Kidney (tissue), 14 donors: ENCODE measurements around the gene CTNNBL1. TPM values are rescaled to one million over a fixed set of nuclear protein-coding genes. Genes with fewer than 3 reads are reported as not detected.
A peak's percentile ranks its signal among the peaks of the same experiment; 100 is the strongest.

Experiments
- DNase-seq, 5 donors: peaks; one replicate each; pipeline ENCODE4 v3.0.0-alpha.2; 2013 to 2020
- FAIRE-seq: peaks from 2 replicates; lab custom pipeline; 2012; peaks lifted over from hg19 to GRCh38; lab: Jason Lieb, UNC
- H3K27ac ChIP-seq, 2 donors: one replicate each; pipeline ENCODE4 v1.7.0; 2013; ENCODE audit warnings: low read depth in 2 of 2, low read length in 2 of 2, inconsistent platforms in 1 of 2
- H3K27me3 ChIP-seq: one replicate; pipeline ENCODE4 v1.7.1; 2013; ENCODE audit warnings: low read length, inconsistent platforms; ENCODE audit not compliant: control insufficient read depth, insufficient read depth
- H3K36me3 ChIP-seq, 3 donors: one replicate each; pipeline versions ENCODE4 v1.7.0 to v1.7.1; 2013; ENCODE audit warnings: low read length in 3 of 3, control low read depth in 1 of 3, inconsistent platforms in 1 of 3; ENCODE audit not compliant: insufficient read depth in 3 of 3, control insufficient read depth in 2 of 3
- H3K4me1 ChIP-seq, 3 donors: one replicate each; pipeline versions ENCODE4 v1.7.0 to v1.7.1; 2013; ENCODE audit warnings: low read length in 3 of 3, inconsistent platforms in 1 of 3, low read depth in 1 of 3; ENCODE audit not compliant: control insufficient read depth in 2 of 3, insufficient read depth in 2 of 3
- H3K4me3 ChIP-seq, 3 donors: one replicate each; pipeline versions ENCODE4 v1.7.0 to v1.8.1; 2013; ENCODE audit warnings: low read length in 3 of 3, control low read depth in 1 of 3, inconsistent platforms in 1 of 3
- H3K9ac ChIP-seq, 3 donors: one replicate each; pipeline versions ENCODE4 v1.7.0 to v1.7.1; 2013; ENCODE audit warnings: low read length in 3 of 3, control low read depth in 1 of 3, inconsistent platforms in 1 of 3
- H3K9me3 ChIP-seq, 3 donors: one replicate each; pipeline versions ENCODE4 v1.7.0 to v1.7.1; 2013; ENCODE audit warnings: low read length in 3 of 3, control low read depth in 1 of 3, inconsistent platforms in 1 of 3; ENCODE audit not compliant: control insufficient read depth in 2 of 3, insufficient read depth in 1 of 3
- intact Hi-C: fragments of 100-400 bp; cut with DNase I; formaldehyde crosslinking; loops from one replicate; pipeline ENCODE4 v1.11.1; 2022
- polyA plus RNA-seq: library from polyadenylated mRNA; stranded (reverse); fragments of 350-450 nt; fragmentation: Illumina TruSeq; extraction: RNeasy Lipid Tissue Mini Kit (QIAGEN cat#74804); gene quantifications from one replicate; pipeline ENCODE4 v1.2.3, GENCODE V29; 2014; ENCODE audit warnings: low read depth, low replicate concordance; ENCODE audit not compliant: insufficient read depth
- total RNA-seq: library from RNA; stranded (reverse); fragmentation: NEBNext Ultra II Directional; extraction: Animal tissue kit (Norgen Biotek cat#: 25700); gene quantifications from one replicate; pipeline ENCODE4 v1.2.1, GENCODE V29; 2021
- TF ChIP-seq, protein P1 (sequence below): IDR thresholded peaks from 3 replicates; pipeline ENCODE4 v1.5.1; 2012; ENCODE audit warnings: mild to moderate bottlenecking, moderate library complexity, borderline replicate concordance; ENCODE audit not compliant: insufficient read depth; ENCODE audit errors: extremely low read depth
- donor health status: control.
- donor health status: control.
- donor health status: control.
- donor health status: control.
- donor health status: control.
- donor health status: DM: yes; HTN: yes; CAD: no.
- donor health status: Normal renal cell carcinoma (clear cell type).

Gene CTNNBL1
- total and polyA plus RNA-seq, 2 donors from 2014 or later: 40.9 to 70.9 TPM

DNA sequence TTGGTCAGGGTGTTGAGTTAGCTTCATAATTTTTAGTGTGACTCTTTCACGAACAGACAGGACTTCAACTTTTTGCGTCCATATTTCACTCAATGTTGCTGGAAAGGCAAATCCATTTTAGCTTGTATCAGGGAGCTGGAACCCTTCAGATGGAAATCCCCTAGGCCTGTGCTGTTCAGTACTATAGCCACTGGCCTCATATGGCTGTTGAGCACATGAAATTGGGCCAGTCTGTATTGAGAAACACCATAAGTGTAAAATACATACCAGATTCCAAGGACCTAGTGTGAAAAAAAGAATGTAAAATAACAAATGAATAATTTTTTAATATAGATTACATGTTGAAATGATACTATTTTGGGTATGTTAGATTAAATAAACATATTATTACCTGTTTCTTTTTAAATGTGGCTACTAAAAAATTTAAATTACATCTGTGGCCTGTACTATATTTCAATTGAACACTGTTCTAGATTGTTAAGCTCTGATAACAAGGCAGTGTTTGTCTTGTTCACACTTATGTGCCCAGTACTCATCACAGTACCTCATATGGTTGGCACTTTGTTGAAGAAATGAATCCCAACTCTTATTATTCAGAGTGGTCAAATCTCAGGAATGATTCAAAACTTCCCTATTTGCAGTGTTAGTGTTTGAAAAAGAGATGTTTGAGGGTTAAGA is 34.3 kb downstream of the CTNNBL1 start:
- H3K9me3 ChIP-seq: no peaks in the 10 kb centered on the region
- no peaks in the 10 kb centered on the region for H3K4me1 ChIP-seq
- H3K9ac ChIP-seq: no peak overlapping the region
- FAIRE-seq (no peak), DNase-seq (no peak)
- H3K27ac ChIP-seq: no peak overlapping the region
- TF ChIP-seq, protein P1, sequence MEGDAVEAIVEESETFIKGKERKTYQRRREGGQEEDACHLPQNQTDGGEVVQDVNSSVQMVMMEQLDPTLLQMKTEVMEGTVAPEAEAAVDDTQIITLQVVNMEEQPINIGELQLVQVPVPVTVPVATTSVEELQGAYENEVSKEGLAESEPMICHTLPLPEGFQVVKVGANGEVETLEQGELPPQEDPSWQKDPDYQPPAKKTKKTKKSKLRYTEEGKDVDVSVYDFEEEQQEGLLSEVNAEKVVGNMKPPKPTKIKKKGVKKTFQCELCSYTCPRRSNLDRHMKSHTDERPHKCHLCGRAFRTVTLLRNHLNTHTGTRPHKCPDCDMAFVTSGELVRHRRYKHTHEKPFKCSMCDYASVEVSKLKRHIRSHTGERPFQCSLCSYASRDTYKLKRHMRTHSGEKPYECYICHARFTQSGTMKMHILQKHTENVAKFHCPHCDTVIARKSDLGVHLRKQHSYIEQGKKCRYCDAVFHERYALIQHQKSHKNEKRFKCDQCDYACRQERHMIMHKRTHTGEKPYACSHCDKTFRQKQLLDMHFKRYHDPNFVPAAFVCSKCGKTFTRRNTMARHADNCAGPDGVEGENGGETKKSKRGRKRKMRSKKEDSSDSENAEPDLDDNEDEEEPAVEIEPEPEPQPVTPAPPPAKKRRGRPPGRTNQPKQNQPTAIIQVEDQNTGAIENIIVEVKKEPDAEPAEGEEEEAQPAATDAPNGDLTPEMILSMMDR: no peak
- no peaks in the 10 kb centered on the region for H3K36me3 ChIP-seq
- intact Hi-C loops: no loop called here
- no peak overlapping the region for H3K4me3 ChIP-seq
- no peaks in the 10 kb centered on the region for H3K27me3 ChIP-seq

DNA sequence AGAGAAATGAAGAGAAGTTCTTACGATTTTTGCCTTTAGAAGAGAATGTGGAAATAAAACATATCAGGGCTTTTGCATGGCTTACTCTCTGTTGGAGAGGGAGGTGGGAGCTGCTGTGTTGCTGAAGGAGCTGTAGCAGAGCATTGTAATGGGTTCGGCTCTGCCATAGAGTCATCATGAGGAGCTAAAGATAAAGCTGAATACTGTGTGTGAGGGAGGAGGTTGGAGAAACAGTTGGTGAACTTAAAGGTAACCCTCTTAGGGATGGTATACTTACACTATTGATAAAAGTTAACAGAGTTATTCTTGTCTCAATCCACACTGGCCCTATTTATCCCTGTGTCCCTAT is 34.8 kb downstream of the CTNNBL1 start:
- TF ChIP-seq, protein P1: no peak
- H3K4me3 ChIP-seq: no peak overlapping the region
- intact Hi-C loops: no loop called here
- DNase-seq (no peak), FAIRE-seq (no peak)
- H3K36me3 ChIP-seq: peaks cover 0 to under 1% (median 0%) of the 10 kb centered on the region in 3 donors
- H3K9ac ChIP-seq: no peak overlapping the region
- H3K9me3 ChIP-seq: no peaks in the 10 kb centered on the region
- no peaks in the 10 kb centered on the region for H3K27me3 ChIP-seq
- no peak overlapping the region for H3K27ac ChIP-seq
- no peaks in the 10 kb centered on the region for H3K4me1 ChIP-seq

DNA sequence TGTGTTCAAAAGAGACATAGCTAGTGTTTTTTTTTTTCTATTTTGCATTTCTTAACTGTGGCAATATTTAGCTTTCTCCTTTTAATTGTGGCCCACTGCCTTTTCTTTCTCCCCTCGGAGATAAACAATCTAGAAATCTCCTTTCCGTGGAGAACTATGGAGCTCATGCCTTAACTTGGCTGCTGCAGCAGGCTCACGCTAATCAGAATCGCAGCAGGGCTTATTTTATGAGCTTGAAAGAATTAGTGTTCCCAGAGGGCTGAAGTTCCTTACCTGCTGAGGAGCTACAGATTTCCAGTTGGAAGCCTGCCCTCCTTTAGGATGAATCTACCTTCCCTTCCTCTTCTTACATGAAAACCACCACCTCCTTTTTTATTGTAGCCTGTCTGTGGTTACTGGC is 35.6 kb downstream of the CTNNBL1 start:
- Histone ChIP-seq H3K4me1 (no peaks in the 10 kb centered on the region), H3K36me3 (peaks cover 0 to 2% (median under 1%) of the 10 kb centered on the region in 3 donors), H3K9me3 (no peaks in the 10 kb centered on the region), H3K9ac (no peak overlapping the region), H3K4me3 (no peak overlapping the region), H3K27ac (no peak overlapping the region), H3K27me3 (no peaks in the 10 kb centered on the region)
- peak in 1 of 5 donors; percentile 13 for DNase-seq
- intact Hi-C loops: no loop called here
- TF ChIP-seq, protein P1: no peak
- FAIRE-seq: no peak
